Type B pancreatic cell (in vitro differentiated cells): ENCODE results near the gene TCP10L. TPM values are rescaled to one million over a fixed set of nuclear protein-coding genes. Genes with fewer than 3 reads are reported as not detected.

ENCODE experiments used
- DNase-seq: peaks from one replicate; pipeline ENCODE4 v3.0.0; 2021; ENCODE audit warnings: mixed read lengths; ENCODE audit not compliant: unreplicated experiment; ENCODE audit errors: extremely low spot score
- H3K27ac Mint-ChIP-seq: 2 replicates; pipeline ENCODE4 v1.8.0; 2021; ENCODE audit warnings: mild to moderate bottlenecking, mixed read lengths
- H3K27me3 Mint-ChIP-seq: 2 replicates; pipeline ENCODE4 v1.8.0; 2021; ENCODE audit warnings: mixed read lengths
- H3K36me3 Mint-ChIP-seq: 2 replicates; pipeline ENCODE4 v1.8.0; 2021; ENCODE audit warnings: mixed read lengths
- H3K4me1 Mint-ChIP-seq: one replicate; pipeline ENCODE4 v1.8.0; 2021; ENCODE audit warnings: mixed read lengths; ENCODE audit not compliant: unreplicated experiment
- H3K4me3 Mint-ChIP-seq: 2 replicates; pipeline ENCODE4 v1.8.0; 2021; ENCODE audit warnings: mild to moderate bottlenecking, mixed read lengths
- H3K9me3 Mint-ChIP-seq: 2 replicates; pipeline ENCODE4 v1.8.0; 2021; ENCODE audit warnings: mixed read lengths
- total RNA-seq: library from RNA; stranded (reverse); gene quantifications from 2 replicates; pipeline ENCODE4 v1.2.1, GENCODE V29; 2021; ENCODE audit warnings: low replicate concordance
- TF ChIP-seq, protein P1 (sequence below): fragments of 200-600 bp; sonication (generic); conservative IDR thresholded peaks from 2 replicates; pipeline ENCODE4 v1.5.0; 2021; ENCODE audit warnings: antibody characterized with exemption, mild to moderate bottlenecking

Gene TCP10L
- total RNA-seq, 1 donor from 2014 or later = 1.2 TPM

DNA sequence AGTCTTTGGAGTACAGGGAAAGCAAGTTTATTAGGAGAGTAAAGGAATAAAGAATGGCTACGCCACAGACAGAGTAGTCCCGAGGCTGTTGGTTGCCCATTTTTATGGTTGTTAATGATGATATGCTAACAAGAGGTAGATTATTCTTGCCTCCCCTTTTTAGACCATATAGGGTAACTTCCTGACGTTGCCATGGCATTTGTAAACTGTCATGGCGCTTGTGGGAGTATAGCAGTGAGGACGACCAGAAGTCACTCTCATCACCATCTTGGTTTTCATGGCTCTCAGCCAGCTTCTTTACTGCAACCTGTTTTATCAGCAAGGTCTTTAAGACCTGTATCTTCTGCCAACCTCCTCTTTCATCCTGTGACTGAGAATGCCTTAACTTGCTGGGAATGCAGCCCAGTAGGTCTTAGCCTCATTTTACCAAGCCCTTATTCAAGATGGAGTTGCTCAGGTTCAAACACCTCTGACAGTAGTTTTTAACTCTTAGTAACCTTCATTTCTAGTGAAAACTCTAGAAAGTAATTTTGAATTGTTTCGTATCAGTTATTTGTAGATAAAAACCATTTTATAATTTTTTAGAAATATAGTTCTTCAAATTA, 26.2 kb downstream of the TCP10L start:
- DNase-seq = no peak
- TF ChIP-seq, protein P1, sequence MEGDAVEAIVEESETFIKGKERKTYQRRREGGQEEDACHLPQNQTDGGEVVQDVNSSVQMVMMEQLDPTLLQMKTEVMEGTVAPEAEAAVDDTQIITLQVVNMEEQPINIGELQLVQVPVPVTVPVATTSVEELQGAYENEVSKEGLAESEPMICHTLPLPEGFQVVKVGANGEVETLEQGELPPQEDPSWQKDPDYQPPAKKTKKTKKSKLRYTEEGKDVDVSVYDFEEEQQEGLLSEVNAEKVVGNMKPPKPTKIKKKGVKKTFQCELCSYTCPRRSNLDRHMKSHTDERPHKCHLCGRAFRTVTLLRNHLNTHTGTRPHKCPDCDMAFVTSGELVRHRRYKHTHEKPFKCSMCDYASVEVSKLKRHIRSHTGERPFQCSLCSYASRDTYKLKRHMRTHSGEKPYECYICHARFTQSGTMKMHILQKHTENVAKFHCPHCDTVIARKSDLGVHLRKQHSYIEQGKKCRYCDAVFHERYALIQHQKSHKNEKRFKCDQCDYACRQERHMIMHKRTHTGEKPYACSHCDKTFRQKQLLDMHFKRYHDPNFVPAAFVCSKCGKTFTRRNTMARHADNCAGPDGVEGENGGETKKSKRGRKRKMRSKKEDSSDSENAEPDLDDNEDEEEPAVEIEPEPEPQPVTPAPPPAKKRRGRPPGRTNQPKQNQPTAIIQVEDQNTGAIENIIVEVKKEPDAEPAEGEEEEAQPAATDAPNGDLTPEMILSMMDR = no peak

DNA sequence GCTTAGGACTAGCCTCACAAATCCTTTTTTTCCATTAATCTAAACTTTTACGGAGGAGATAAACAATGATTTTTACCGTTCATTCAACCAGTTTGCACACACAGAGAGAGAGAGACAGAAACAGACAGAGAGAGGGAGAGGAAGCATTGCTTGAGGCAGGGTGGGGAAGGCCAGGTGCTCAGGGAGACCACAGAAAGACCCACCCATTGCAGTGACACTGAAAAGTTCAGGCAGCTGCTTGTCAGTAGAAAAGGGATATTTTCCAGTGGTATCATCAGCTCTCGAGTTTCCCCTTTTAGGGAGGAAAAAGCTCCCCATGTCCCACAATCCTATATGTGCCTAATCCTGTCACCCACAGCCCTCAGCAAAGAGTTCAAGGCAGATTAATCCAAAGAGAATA, 27.2 kb downstream of the TCP10L start:
- Mint-ChIP-seq H3K9me3 (no peaks in the 10 kb centered on the region), H3K27me3 (no peaks in the 10 kb centered on the region), H3K4me3 (no peak overlapping the region), H3K4me1 (no peaks in the 10 kb centered on the region), H3K36me3 (no peaks in the 10 kb centered on the region), H3K27ac (no peak overlapping the region)
- TF ChIP-seq, protein P1 = no peak
- DNase-seq = no peak

More for the DNA sequence above, 26.2 kb downstream of the TCP10L start:
- Mint-ChIP-seq H3K4me3 (no peak overlapping the region), H3K4me1 (no peaks in the 10 kb centered on the region), H3K27ac (no peak overlapping the region), H3K9me3 (no peaks in the 10 kb centered on the region), H3K27me3 (no peaks in the 10 kb centered on the region), H3K36me3 (no peaks in the 10 kb centered on the region)

DNA sequence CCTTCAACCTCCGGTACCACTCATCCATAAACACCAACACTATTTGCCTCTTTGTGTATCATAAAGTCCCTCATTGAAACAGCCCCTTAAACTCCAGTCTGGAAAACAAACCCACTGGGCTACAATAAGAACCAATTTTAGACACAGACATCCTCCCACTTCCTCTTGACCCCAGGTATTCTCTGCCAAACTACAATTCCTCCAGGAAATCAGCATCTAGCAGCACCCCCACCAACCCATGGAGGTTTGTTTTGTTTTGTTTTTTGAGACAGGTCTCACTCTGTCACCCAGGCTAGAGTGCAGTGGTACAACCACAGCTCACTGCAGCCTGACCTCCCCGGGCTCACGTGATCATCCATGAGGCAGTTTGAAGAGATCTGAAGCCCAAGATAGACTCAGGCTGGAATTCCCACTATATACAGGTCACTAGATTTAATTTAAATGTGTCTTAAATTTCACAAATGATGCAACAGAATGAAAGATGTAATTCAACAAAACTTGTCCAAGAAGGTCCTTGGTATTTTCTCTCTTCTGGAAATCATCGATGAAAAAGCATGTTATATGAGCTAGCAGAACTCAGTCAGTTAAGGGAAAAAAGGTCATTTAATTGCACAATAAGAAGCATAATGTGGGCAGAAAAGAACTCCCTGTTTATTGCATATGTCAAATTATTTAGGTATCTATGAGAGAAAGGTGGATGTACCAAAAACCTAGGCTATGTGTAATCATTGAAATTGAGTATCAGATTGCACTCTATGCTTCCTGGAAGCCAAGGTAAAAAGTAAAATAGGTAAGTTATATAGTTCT, 30.3 kb downstream of the TCP10L start:
- no peak overlapping the region for H3K27ac Mint-ChIP-seq
- H3K4me1 Mint-ChIP-seq = no peaks in the 10 kb centered on the region
- H3K27me3 Mint-ChIP-seq = peaks cover 5% of the 10 kb centered on the region
- TF ChIP-seq, protein P1 = no peak
- H3K36me3 Mint-ChIP-seq = no peaks in the 10 kb centered on the region
- no peaks in the 10 kb centered on the region for H3K9me3 Mint-ChIP-seq
- no peak for DNase-seq
- no peak overlapping the region for H3K4me3 Mint-ChIP-seq

DNA sequence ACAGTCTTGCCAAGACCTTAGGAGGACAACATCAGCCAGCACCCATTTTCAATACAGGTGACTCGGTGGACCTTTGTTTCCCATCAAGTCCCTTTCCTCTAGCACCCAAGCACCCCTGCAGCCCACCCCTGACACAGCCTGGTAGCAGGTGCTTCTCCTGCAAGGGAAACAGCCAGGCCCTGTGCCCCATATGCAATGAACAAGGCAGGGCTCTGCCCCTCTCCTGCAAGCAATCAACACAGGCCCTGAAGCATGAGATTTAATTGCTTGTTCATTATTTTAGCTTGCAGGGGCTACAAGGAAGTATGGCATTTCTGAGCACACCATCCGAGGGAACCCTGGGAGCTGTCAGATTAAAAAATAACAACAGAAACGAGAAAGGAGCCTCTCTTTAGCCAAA, 35.4 kb downstream of the TCP10L start:
- H3K4me1 Mint-ChIP-seq = no peaks in the 10 kb centered on the region
- peaks cover 5% of the 10 kb centered on the region for H3K27me3 Mint-ChIP-seq
- TF ChIP-seq, protein P1 = no peak
- no peak for DNase-seq
- no peaks in the 10 kb centered on the region for H3K36me3 Mint-ChIP-seq
- no peak overlapping the region for H3K4me3 Mint-ChIP-seq
- H3K9me3 Mint-ChIP-seq = no peaks in the 10 kb centered on the region
- H3K27ac Mint-ChIP-seq = no peak overlapping the region

DNA sequence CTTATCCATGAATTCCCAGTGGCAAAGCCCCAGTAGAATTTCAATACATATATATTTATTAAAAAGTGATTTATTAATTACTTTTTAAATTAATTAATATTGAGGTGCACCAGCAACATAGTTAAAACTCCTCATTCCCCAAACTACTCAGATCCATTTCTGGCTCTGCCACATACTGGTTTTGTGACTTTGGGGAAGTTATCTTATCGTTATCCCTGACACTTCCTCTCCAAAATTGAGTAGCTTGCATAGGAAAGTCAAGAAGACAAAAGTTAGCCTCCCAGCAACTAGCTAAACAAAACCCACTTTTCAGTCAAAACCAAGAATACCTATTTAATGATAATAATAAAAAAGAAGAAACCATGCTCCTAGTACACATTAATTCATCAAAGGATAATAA, 35.9 kb downstream of the TCP10L start:
- Mint-ChIP-seq H3K27ac (no peak overlapping the region), H3K36me3 (no peaks in the 10 kb centered on the region), H3K4me3 (no peak overlapping the region), H3K9me3 (no peaks in the 10 kb centered on the region), H3K27me3 (peaks cover 5% of the 10 kb centered on the region), H3K4me1 (no peaks in the 10 kb centered on the region)
- TF ChIP-seq, protein P1 = no peak
- no peak for DNase-seq
